ENCODE results near the gene NTM.

DNA sequence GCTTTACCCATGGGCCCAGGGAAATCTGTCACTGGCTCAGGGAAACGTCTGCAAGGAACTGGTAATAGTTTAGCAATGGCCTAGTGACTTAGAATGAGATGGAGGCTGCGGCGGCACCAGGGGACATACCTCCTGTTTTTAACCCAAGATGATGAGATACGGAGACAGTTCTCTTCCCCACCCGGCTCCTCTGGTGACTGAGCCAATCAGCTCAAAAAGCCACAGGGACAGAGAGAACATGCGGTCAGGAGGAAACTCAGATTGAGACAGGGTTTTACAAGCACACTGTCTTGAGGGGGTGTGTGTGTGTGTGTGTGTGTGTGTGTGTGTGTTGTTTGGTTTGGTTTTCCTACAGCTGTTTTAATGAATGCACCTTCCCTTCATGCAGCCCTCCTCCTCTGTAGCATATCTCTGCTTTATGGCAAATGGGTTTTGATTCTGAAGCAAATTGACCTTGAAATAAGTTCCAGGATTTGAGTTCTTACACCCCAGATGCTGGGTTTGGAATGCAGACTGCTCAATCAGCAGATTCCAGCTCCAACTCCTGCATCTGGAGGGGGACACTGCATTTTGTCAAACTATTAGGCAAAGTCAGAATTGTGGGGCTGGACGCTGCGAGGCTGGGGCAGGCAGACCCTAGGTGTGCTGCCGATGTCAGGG is 246.2 kb downstream of the NTM start:
- TF ChIP-seq, protein P1, sequence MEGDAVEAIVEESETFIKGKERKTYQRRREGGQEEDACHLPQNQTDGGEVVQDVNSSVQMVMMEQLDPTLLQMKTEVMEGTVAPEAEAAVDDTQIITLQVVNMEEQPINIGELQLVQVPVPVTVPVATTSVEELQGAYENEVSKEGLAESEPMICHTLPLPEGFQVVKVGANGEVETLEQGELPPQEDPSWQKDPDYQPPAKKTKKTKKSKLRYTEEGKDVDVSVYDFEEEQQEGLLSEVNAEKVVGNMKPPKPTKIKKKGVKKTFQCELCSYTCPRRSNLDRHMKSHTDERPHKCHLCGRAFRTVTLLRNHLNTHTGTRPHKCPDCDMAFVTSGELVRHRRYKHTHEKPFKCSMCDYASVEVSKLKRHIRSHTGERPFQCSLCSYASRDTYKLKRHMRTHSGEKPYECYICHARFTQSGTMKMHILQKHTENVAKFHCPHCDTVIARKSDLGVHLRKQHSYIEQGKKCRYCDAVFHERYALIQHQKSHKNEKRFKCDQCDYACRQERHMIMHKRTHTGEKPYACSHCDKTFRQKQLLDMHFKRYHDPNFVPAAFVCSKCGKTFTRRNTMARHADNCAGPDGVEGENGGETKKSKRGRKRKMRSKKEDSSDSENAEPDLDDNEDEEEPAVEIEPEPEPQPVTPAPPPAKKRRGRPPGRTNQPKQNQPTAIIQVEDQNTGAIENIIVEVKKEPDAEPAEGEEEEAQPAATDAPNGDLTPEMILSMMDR (conservative IDR thresholded peaks at IDR 0.05): no peak
- TF ChIP-seq ZFX (IDR thresholded peaks at IDR 0.05): no peak

All from C4-2B (cell line).